ENCODE measurements around the gene CDKL1. TPM values are rescaled to one million over a fixed set of nuclear protein-coding genes. Genes with fewer than 3 reads are reported as not detected.

CDKL1 gene
- total and polyA plus RNA-seq, 2 of the 13 experiments (the other 11 are each of a cell fraction or from before 2014, with no cell fraction given) = 4.4 to 5.1 TPM

DNA sequence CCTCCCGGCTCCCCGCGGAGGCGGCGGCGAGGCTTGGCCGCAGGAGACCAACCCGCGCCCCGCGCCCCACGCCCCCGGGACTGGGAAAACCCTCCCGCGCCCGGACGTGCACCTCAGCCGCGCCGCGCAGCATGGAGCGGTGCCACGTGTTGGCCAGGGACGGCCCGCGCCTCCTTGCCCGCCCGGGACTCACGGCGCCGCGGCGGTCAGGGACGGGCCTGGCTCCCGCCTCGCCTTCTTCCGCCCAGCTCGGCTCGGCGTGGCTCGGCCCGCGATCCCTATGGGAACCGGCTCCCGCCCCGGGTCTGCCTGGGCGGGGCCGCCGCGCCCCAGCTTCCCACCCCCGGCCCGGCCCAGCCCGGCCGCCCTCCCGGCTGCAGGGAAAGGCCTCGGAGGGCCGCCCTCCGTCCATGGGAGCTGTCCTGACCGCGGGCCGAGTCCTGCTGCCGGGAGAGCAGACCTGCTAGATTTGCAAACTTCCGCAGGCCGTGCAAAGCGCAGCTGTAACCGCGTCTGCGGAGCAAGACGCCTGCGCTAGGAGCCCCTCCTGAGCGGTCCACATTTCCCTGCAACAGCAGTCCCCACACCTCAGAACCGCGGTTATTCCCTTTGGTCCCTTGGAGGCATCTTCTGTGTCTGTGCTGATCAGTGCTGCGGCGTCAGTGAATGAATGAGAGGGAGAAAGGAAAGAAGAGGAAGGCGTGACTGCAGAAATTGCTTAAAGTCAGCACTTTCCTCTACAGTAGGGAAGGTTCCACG lies at the start of gene CDKL1 (continued):
- TF ChIP-seq ZNF121 (CRISPR knock-in tag; IDR thresholded peaks at IDR 0.05) = no peak
- TF ChIP-seq, protein P1, sequence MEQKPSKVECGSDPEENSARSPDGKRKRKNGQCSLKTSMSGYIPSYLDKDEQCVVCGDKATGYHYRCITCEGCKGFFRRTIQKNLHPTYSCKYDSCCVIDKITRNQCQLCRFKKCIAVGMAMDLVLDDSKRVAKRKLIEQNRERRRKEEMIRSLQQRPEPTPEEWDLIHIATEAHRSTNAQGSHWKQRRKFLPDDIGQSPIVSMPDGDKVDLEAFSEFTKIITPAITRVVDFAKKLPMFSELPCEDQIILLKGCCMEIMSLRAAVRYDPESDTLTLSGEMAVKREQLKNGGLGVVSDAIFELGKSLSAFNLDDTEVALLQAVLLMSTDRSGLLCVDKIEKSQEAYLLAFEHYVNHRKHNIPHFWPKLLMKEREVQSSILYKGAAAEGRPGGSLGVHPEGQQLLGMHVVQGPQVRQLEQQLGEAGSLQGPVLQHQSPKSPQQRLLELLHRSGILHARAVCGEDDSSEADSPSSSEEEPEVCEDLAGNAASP (CRISPR knock-in tag; IDR thresholded peaks at IDR 0.05; ENCODE audit: borderline replicate concordance) = no peak
- TF ChIP-seq, protein P2, sequence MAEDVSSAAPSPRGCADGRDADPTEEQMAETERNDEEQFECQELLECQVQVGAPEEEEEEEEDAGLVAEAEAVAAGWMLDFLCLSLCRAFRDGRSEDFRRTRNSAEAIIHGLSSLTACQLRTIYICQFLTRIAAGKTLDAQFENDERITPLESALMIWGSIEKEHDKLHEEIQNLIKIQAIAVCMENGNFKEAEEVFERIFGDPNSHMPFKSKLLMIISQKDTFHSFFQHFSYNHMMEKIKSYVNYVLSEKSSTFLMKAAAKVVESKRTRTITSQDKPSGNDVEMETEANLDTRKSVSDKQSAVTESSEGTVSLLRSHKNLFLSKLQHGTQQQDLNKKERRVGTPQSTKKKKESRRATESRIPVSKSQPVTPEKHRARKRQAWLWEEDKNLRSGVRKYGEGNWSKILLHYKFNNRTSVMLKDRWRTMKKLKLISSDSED (CRISPR knock-in tag; IDR thresholded peaks at IDR 0.05) = no peak
- TF ChIP-seq, protein P3, sequence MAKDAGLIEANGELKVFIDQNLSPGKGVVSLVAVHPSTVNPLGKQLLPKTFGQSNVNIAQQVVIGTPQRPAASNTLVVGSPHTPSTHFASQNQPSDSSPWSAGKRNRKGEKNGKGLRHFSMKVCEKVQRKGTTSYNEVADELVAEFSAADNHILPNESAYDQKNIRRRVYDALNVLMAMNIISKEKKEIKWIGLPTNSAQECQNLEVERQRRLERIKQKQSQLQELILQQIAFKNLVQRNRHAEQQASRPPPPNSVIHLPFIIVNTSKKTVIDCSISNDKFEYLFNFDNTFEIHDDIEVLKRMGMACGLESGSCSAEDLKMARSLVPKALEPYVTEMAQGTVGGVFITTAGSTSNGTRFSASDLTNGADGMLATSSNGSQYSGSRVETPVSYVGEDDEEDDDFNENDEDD (CRISPR knock-in tag; IDR thresholded peaks at IDR 0.05; ENCODE audit: borderline replicate concordance) = peak; percentile 94
- no peak for TF ChIP-seq FOXK1 (CRISPR knock-in tag; IDR thresholded peaks at IDR 0.05; ENCODE audit: borderline replicate concordance, low read depth)
- no peak for TF ChIP-seq EP300 (IDR thresholded peaks at IDR 0.05; ENCODE audit: low read depth in 2 of 2, low read length in 2 of 2)
- TF ChIP-seq EP300 (CRISPR knock-in tag; IDR thresholded peaks at IDR 0.05; ENCODE audit: borderline replicate concordance) = no peak
- TF ChIP-seq SALL2 (CRISPR knock-in tag; IDR thresholded peaks at IDR 0.05) = peak; percentile 61; the same call in 1 of the 2 replicates
- peak; percentile 16; the same call in 1 of the 2 replicates for TF ChIP-seq ERF (CRISPR knock-in tag; IDR thresholded peaks at IDR 0.05)
- no peak for TF ChIP-seq NONO (IDR thresholded peaks at IDR 0.05)
- TF ChIP-seq NONO (CRISPR knock-in tag; conservative IDR thresholded peaks at IDR 0.05) = 0 out of 2 replicates have a peak, but pooled peaks have one; percentile 12
- 0 out of 2 replicates have a peak, but pooled peaks have one; percentile 26 for TF ChIP-seq SIN3A (IDR thresholded peaks at IDR 0.05; ENCODE audit: borderline replicate concordance, low read depth, low read length)
- TF ChIP-seq, protein P4, sequence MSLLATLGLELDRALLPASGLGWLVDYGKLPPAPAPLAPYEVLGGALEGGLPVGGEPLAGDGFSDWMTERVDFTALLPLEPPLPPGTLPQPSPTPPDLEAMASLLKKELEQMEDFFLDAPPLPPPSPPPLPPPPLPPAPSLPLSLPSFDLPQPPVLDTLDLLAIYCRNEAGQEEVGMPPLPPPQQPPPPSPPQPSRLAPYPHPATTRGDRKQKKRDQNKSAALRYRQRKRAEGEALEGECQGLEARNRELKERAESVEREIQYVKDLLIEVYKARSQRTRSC (CRISPR knock-in tag; IDR thresholded peaks at IDR 0.05; ENCODE audit: low read depth) = 0 out of 2 replicates have a peak, but pooled peaks have one; percentile 79
- TF ChIP-seq, protein P5, sequence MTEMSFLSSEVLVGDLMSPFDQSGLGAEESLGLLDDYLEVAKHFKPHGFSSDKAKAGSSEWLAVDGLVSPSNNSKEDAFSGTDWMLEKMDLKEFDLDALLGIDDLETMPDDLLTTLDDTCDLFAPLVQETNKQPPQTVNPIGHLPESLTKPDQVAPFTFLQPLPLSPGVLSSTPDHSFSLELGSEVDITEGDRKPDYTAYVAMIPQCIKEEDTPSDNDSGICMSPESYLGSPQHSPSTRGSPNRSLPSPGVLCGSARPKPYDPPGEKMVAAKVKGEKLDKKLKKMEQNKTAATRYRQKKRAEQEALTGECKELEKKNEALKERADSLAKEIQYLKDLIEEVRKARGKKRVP (CRISPR knock-in tag; IDR thresholded peaks at IDR 0.05) = no peak
- peak; percentile 46 for TF ChIP-seq NRL (CRISPR knock-in tag; IDR thresholded peaks at IDR 0.05; ENCODE audit: borderline replicate concordance)
- no peak for TF ChIP-seq PAWR (CRISPR knock-in tag; IDR thresholded peaks at IDR 0.05; ENCODE audit: borderline replicate concordance)
- TF ChIP-seq RBM22 (optimal IDR thresholded peaks at IDR 0.05; ENCODE audit: low read length) = no peak
- TF ChIP-seq REPIN1 (CRISPR knock-in tag; IDR thresholded peaks at IDR 0.05; ENCODE audit: borderline replicate concordance, low read depth) = no peak
- no peak for TF ChIP-seq ZNF350 (CRISPR knock-in tag; IDR thresholded peaks at IDR 0.05; ENCODE audit: borderline replicate concordance, low read depth)
- peak; percentile 44; the same call in 1 of the 2 replicates for TF ChIP-seq XBP1 (CRISPR knock-in tag; IDR thresholded peaks at IDR 0.05)
- TF ChIP-seq ZNF496 (CRISPR knock-in tag; IDR thresholded peaks at IDR 0.05; ENCODE audit: insufficient replicate concordance) = no peak
- TF ChIP-seq ZNF598 (CRISPR knock-in tag; IDR thresholded peaks at IDR 0.05; ENCODE audit: borderline replicate concordance) = no peak
- TF ChIP-seq SPEN (CRISPR knock-in tag; IDR thresholded peaks at IDR 0.05; ENCODE audit: low read depth) = peak; percentile 82
- TF ChIP-seq ZNF577 (CRISPR knock-in tag; IDR thresholded peaks at IDR 0.05; ENCODE audit: borderline replicate concordance, low read depth) = 0 out of 2 replicates have a peak, but pooled peaks have one; percentile 11
